Right lobe of liver (tissue), 6 donors: Measurements from ENCODE around the gene PLA2G2C. TPM values are rescaled to one million over a fixed set of nuclear protein-coding genes. Genes with fewer than 3 reads are reported as not detected.
A peak's percentile ranks its signal among the peaks of the same experiment; 100 is the strongest.
"Not testable (repeated sequence)": the region's sequence is repeated elsewhere in the genome, so short reads cannot be mapped to it uniquely, and the experiment has no call there.

ENCODE experiments used
- ATAC-seq, 4 donors: fragments of 200-7000 bp; cut with Tn5 transposase; one replicate each; pipeline ENCODE4 v1.9.1; 2020; ENCODE audit warnings: mild to moderate bottlenecking in 4 of 4, moderate library complexity in 4 of 4
- DNase-seq, 3 donors: peaks; one replicate each; pipeline ENCODE4 v3.0.0-alpha.2; 2020
- H3K27ac ChIP-seq, 3 donors: fragments of 200-600 bp; one replicate each; pipeline ENCODE4 v1.8.0; 2022
- H3K27me3 ChIP-seq, 2 donors: fragments of 200-600 bp; one replicate each; pipeline ENCODE4 v1.8.0; 2022
- H3K36me3 ChIP-seq, 4 donors: fragments of 200-600 bp; sonication (generic) in 1 of 4; one replicate each; pipeline versions ENCODE4 v1.5.1 to v1.8.0; 2017 to 2022; ENCODE audit warnings: control low read depth in 1 of 4
- H3K4me1 ChIP-seq, 4 donors: fragments of 200-600 bp; sonication (generic) in 1 of 4; one replicate each; pipeline versions ENCODE4 v1.5.1 to v1.8.0; 2017 to 2022; ENCODE audit warnings: control low read depth in 1 of 4
- H3K4me3 ChIP-seq, 3 donors: fragments of 200-600 bp; one replicate each; pipeline ENCODE4 v1.8.0; 2022
- H3K9me3 ChIP-seq, 4 donors: fragments of 200-600 bp; sonication (generic) in 1 of 4; one replicate each; pipeline versions ENCODE4 v1.5.1 to v1.8.0; 2017 to 2022; ENCODE audit warnings: control low read depth in 1 of 4
- POLR2A ChIP-seq: fragments of 450-650 bp; IDR thresholded peaks from one replicate; pipeline ENCODE4 v1.6.1; 2017; ENCODE audit warnings: antibody characterized with exemption, mild to moderate bottlenecking
- WGBS: methylation state at CpG from one replicate; pipeline ENCODE4 v1.1.6; 2018; ENCODE audit warnings: low coverage, low lambda C conversion rate; ENCODE audit not compliant: insufficient coverage; ENCODE audit errors: missing lambda C conversion rate; 5-methylcytosine and 5-hydroxymethylcytosine counted together
- intact Hi-C, 2 donors: fragments of 100-400 bp; cut with DNase I; formaldehyde crosslinking; loops; one replicate each; pipeline versions ENCODE4 v1.11.2 to v1.14.1; 2022
- total RNA-seq, 6 experiments: library from RNA; depleted of rRNA in 2 of 6; stranded (reverse); fragments of >200 nt in 2 of 6; fragmentation: NEBNext Ultra II Directional in 3 of 6; extraction: Animal tissue kit (Norgen Biotek cat#: 25700) in 3 of 6; gene quantifications; one replicate each; pipeline versions ENCODE4 v1.1.0 to v1.2.4, GENCODE V29; 2016 to 2023
- TF ChIP-seq, protein P1 (sequence below), 4 donors: fragments of 200-600 bp in 3 of 4; fragments of 450-650 bp in 1 of 4; IDR thresholded peaks; one replicate each; pipeline versions ENCODE4 v1.5.1 to v1.8.0; 2016 to 2022; ENCODE audit warnings: antibody characterized with exemption in 4 of 4, mild to moderate bottlenecking in 2 of 4
- donor health status: DM: no; HTN: yes; CAD: no.
- donor health status: DM: no; HTN: no; CAD: no.
- donor health status: DM: no; HTN: no; CAD: no.
- donor health status: DM: no; HTN: yes; CAD: no.
- donor health status: DM: no; HTN: yes; CAD: no.

The PLA2G2C gene
- total RNA-seq, 6 experiments from 2014 or later: not detected

DNA sequence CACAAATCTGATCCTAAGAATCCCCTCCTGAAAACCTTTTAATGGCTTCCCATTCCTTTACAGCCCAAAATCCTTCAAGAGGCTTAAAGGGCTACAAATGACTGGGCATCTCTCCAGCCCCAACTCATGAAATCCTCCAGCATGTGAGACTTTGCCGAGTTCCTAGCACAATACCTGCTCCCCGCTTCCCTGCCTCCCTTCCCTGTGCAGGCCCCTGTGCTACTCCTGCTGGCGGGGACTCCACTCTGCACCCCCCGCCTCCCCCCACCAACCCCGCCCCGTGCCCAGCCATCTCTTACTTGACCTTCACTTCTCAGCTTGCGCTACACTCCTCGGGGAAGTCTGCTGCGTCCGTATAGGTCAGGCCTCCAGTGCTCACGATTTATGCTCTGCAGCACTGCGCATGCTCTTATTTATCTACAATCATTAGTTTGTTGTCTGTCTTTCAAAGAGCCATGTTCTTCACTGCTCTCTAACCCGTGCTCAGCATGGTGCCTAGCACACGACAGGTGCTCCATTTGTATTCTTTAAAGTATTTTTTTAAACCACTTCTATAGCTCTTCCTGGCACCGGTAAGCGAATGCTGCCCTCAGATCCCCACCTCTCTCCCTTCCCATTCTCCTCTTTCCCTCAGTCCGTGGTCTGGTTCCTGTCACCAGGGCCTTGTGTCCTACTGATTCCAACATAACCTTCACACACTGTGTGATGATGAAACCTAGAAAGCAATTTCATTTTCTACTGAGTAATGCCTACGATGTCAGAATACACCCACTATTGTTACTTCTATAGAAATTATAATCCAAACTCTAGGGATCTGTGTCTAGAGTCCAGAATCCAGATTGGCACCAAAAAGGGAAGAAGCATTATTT, 37.5 kb upstream of the PLA2G2C start:
- Histone ChIP-seq H3K27me3 (no peaks in the 10 kb centered on the region), H3K4me1 (no peaks in the 10 kb centered on the region), H3K27ac (no peak overlapping the region), H3K9me3 (no peaks in the 10 kb centered on the region), H3K36me3 (no peaks in the 10 kb centered on the region), H3K4me3 (no peak overlapping the region)
- no peak for DNase-seq
- TF ChIP-seq POLR2A: no peak
- TF ChIP-seq, protein P1, sequence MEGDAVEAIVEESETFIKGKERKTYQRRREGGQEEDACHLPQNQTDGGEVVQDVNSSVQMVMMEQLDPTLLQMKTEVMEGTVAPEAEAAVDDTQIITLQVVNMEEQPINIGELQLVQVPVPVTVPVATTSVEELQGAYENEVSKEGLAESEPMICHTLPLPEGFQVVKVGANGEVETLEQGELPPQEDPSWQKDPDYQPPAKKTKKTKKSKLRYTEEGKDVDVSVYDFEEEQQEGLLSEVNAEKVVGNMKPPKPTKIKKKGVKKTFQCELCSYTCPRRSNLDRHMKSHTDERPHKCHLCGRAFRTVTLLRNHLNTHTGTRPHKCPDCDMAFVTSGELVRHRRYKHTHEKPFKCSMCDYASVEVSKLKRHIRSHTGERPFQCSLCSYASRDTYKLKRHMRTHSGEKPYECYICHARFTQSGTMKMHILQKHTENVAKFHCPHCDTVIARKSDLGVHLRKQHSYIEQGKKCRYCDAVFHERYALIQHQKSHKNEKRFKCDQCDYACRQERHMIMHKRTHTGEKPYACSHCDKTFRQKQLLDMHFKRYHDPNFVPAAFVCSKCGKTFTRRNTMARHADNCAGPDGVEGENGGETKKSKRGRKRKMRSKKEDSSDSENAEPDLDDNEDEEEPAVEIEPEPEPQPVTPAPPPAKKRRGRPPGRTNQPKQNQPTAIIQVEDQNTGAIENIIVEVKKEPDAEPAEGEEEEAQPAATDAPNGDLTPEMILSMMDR (IDR thresholded peaks at IDR 0.05): no peak
- ATAC-seq: no peak
- intact Hi-C loops: no loop called here
- WGBS: 38% methylated on average over 17 of the region's 18 CpGs

DNA sequence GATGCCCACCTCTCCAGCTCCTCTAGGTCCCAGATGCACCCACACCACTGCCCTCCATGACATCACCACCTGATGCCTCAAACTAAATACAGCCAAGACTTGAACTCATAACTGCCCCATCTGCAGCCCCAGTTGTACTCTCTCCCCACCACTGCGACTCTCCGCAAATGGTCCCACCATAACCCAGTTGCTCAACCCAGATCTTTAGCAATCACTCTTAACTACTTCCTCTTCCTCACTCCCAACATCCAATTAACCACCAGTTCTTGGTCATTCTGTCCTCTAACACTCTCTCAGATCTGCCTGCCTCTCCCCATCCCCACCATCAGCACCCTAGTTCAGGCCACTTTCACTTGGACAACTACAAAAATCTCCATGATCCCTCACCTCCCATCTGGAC, 36.8 kb upstream of the PLA2G2C start:
- no peak for ATAC-seq
- intact Hi-C loops: no loop called here
- TF ChIP-seq POLR2A: no peak
- TF ChIP-seq, protein P1 (IDR thresholded peaks at IDR 0.05): no peak
- Histone ChIP-seq H3K4me1 (no peaks in the 10 kb centered on the region), H3K36me3 (no peaks in the 10 kb centered on the region), H3K9me3 (no peaks in the 10 kb centered on the region), H3K27me3 (no peaks in the 10 kb centered on the region), H3K27ac (no peak overlapping the region), H3K4me3 (no peak overlapping the region)
- WGBS: 83% methylated on average over 2 of the region's 2 CpGs
- no peak for DNase-seq

DNA sequence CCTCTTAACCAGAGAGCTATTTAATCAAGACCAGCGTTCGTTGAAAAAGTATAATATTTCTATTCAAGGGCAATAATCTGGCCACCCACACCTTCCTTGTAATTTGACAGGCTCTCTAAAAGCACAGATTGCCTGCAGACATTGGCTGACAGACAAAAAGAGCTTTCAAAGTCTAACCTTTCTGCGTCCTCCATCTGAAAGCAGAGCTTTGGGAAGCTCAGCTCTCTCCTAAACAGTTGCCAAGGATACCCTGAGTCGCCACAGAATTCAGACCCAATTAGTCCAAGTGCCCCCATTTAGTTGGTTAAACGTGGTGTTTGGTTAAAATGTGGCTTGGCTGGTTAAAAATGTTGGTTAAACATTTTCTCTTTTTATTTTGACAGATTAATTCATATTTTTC, 33.7 kb upstream of the PLA2G2C start:
- WGBS: 61% methylated on average over 5 of the region's 5 CpGs

DNA sequence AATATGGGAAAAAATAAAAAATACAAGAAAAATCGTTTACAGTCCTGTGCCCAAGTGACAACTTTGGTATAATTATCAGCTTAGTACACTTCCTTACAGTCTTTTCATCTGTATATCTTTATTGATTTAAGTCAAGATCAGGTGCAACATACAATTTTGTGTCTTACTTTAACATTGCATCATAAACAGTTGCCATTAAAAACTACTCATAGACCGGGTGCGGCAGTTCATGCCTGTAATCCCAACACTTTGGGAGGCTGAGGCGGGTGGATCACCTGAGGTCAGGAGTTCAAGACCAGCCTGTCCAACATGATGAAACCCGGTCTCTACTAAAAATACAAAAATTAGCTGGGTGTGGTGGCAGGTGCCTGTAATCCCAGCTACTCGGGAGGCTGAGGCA, 32.7 kb upstream of the PLA2G2C start:
- intact Hi-C loops: loop anchor here in 1 of 2 donors (10.0 kb wide), 1 partner anchor 276 kb away; no protein-coding TSS in a partner anchor
- DNase-seq: not testable (repeated sequence)

More for the DNA sequence above, 33.7 kb upstream of the PLA2G2C start:
- no peaks in the 10 kb centered on the region for H3K27me3 ChIP-seq
- intact Hi-C loops: no loop called here
- H3K27ac ChIP-seq: no peak overlapping the region
- DNase-seq (no peak), ATAC-seq (no peak)
- no peaks in the 10 kb centered on the region for H3K9me3 ChIP-seq
- TF ChIP-seq, protein P1 (IDR thresholded peaks at IDR 0.05): no peak
- no peak for TF ChIP-seq POLR2A
- H3K4me3 ChIP-seq: no peak overlapping the region
- no peaks in the 10 kb centered on the region for H3K36me3 ChIP-seq
- H3K4me1 ChIP-seq: no peaks in the 10 kb centered on the region

DNA sequence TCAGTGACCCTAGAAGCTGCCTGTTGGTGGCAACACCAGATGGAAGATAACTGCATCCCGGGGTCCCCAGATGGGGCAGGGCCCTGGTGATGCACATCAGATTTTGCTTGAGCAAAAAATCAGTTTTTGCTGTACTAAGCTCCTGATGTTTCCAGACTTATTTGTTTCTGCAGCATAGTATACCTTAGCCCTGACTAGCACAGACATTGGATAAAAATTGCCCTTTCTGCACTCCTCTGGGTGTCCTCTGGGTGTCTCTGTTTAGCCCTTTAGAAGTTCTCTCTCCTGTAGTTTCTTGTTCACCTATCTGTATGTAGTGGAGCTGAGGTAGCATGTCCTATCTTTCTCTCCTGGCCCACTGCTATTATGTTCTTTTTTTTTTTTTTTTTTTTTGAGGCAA, 30.3 kb upstream of the PLA2G2C start:
- ATAC-seq (peak; percentile 56 to 68 (median 60)), DNase-seq (no peak)
- no peak overlapping the region for H3K4me3 ChIP-seq
- intact Hi-C loops: loop anchor here in 1 of 2 donors (10.0 kb wide), 1 partner anchor 278 kb away; no protein-coding TSS in a partner anchor
- H3K27ac ChIP-seq: no peak overlapping the region
- no peak for TF ChIP-seq POLR2A
- TF ChIP-seq, protein P1 (IDR thresholded peaks at IDR 0.05): peak in 3 of 4 donors; percentile 19 to 37 (median 24)
- peaks cover 0 to 3% (median 0%) of the 10 kb centered on the region in 4 donors for H3K4me1 ChIP-seq
- no peaks in the 10 kb centered on the region for H3K9me3 ChIP-seq
- 71% methylated on average over 1 of the region's 1 CpG for WGBS
- H3K36me3 ChIP-seq: no peaks in the 10 kb centered on the region
- no peaks in the 10 kb centered on the region for H3K27me3 ChIP-seq

More for the DNA sequence above, 32.7 kb upstream of the PLA2G2C start:
- not testable (repeated sequence) for H3K4me1 ChIP-seq, H3K27ac ChIP-seq, H3K27me3 ChIP-seq, H3K36me3 ChIP-seq, H3K9me3 ChIP-seq, ATAC-seq, H3K4me3 ChIP-seq
- WGBS: 71% methylated on average over 6 of the region's 6 CpGs
